SKM-1 treated with dmso at 0.1 percent for 144 hours (cell line): ENCODE measurements around the gene PRICKLE1.

Experiments used
- DNase-seq: peaks from one replicate; lab custom pipeline; 2025; ENCODE audit not compliant: unreplicated experiment; lab: John Stamatoyannopoulos, UW

The PRICKLE1 gene

GRCh38 chr12:42588524-42589464, 752 bp downstream of the PRICKLE1 start:
- DNase-seq, result no peak

- DNase-seq, result no peak
Observed at GRCh38 chr12:42587601-42588523, 1.7 kb downstream of the PRICKLE1 start.

GRCh38 chr12:42586268-42586667, 3.3 kb downstream of the PRICKLE1 start:
- DNase-seq, result no peak

GRCh38 chr12:42585841-42586216, 3.7 kb downstream of the PRICKLE1 start:
- peak; percentile 49 for DNase-seq

GRCh38 chr12:42585154-42585840, 4.2 kb downstream of the PRICKLE1 start:
- DNase-seq, result no peak

GRCh38 chr12:42584651-42585111, 4.9 kb downstream of the PRICKLE1 start:
- DNase-seq, result no peak

- no peak for DNase-seq
Observed at GRCh38 chr12:42583016-42583415, 6.5 kb downstream of the PRICKLE1 start.

GRCh38 chr12:42582498-42582897, 7.0 kb downstream of the PRICKLE1 start:
- DNase-seq, result no peak

GRCh38 chr12:42582050-42582449, 7.5 kb downstream of the PRICKLE1 start:
- DNase-seq, result no peak

- DNase-seq, result no peak
Observed at GRCh38 chr12:42576374-42576773, 13.2 kb downstream of the PRICKLE1 start.

- no peak for DNase-seq
Observed at GRCh38 chr12:42575717-42576116, 13.8 kb downstream of the PRICKLE1 start.

GRCh38 chr12:42574851-42575266, 14.7 kb downstream of the PRICKLE1 start:
- no peak for DNase-seq

- DNase-seq, result no peak
Observed at GRCh38 chr12:42571327-42572009, 18.1 kb downstream of the PRICKLE1 start.

GRCh38 chr12:42570076-42570475, 19.5 kb downstream of the PRICKLE1 start:
- no peak for DNase-seq

- DNase-seq, result no peak
Observed at GRCh38 chr12:42568952-42569915, 20.3 kb downstream of the PRICKLE1 start.

- no peak for DNase-seq
Observed at GRCh38 chr12:42565633-42566032, 23.9 kb downstream of the PRICKLE1 start.

- no peak for DNase-seq
Observed at GRCh38 chr12:42564996-42565395, 24.6 kb downstream of the PRICKLE1 start.

- no peak for DNase-seq
Observed at GRCh38 chr12:42564556-42564955, 25.0 kb downstream of the PRICKLE1 start.

- no peak for DNase-seq
Observed at GRCh38 chr12:42560977-42561376, 28.6 kb downstream of the PRICKLE1 start.
